Nephron (organoid): ENCODE results near the gene EEF1AKMT4.

Source experiments
- H3K27ac Mint-ChIP-seq, 3 experiments: 2 replicates each; pipeline ENCODE4 v1.8.0; 2020; ENCODE audit warnings: mixed read lengths in 3 of 3, mild to moderate bottlenecking in 2 of 3, moderate library complexity in 1 of 3
- H3K27me3 Mint-ChIP-seq: 2 replicates; pipeline ENCODE4 v1.8.0; 2021; ENCODE audit warnings: low read depth, mild to moderate bottlenecking, moderate library complexity, mixed read lengths
- H3K36me3 Mint-ChIP-seq: 2 replicates; pipeline ENCODE4 v1.8.0; 2020; ENCODE audit warnings: low read depth, mixed read lengths
- H3K4me1 Mint-ChIP-seq: 2 replicates; pipeline ENCODE4 v1.8.0; 2020; ENCODE audit warnings: mixed read lengths
- H3K4me3 Mint-ChIP-seq, 3 experiments: 2 replicates each; pipeline ENCODE4 v1.8.0; 2020; ENCODE audit warnings: mild to moderate bottlenecking in 3 of 3, mixed read lengths in 3 of 3, moderate library complexity in 2 of 3
- H3K9me3 Mint-ChIP-seq: 2 replicates; pipeline ENCODE4 v1.8.0; 2020; ENCODE audit warnings: mixed read lengths
- TF ChIP-seq, protein P1 (sequence below), 3 experiments: fragments of 200-600 bp; sonication (generic); IDR thresholded peaks; one replicate each; pipeline ENCODE4 v1.5.0; 2021; ENCODE audit warnings: antibody characterized with exemption in 3 of 3; ENCODE audit not compliant: unreplicated experiment in 3 of 3

The EEF1AKMT4 gene

DNA sequence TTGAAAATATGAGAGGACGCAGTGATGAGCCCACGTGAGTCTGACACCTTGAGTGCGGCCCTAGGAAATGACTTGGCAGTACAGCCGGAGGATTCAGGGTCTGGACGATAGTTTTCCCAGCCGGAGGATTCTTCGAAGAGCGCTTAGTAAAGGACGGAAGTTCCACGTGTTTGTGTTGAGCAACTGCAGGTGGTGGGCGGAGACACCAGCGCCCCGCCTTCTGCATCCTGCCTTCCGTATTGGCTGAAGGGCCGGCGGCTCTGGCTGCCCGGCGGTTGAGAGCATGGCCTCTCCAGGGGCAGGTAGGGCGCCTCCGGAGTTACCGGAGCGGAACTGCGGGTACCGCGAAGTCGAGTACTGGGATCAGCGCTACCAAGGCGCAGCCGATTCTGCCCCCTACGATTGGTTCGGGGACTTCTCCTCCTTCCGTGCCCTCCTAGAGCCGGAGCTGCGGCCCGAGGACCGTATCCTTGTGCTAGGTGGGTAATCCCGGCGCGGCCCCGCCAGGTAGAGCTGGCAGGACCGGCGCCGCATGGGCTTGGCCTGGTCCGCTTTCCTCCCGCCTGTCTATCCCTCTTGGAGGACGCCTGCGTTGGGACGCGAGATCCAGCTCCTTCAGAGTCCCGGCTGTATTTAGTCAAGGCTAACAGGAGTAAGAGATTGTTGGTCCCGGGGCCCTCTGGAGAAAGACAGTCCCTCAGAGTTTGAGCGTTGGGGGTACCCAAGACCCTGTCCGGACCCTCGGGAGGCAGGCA is at the start of gene EEF1AKMT4:
TSS of gene EEF1AKMT4 (plus strand) at position 261 of the 755 bp plus-strand sequence. CDS start at position 284, 23 bp downstream.
- TF ChIP-seq, protein P1, sequence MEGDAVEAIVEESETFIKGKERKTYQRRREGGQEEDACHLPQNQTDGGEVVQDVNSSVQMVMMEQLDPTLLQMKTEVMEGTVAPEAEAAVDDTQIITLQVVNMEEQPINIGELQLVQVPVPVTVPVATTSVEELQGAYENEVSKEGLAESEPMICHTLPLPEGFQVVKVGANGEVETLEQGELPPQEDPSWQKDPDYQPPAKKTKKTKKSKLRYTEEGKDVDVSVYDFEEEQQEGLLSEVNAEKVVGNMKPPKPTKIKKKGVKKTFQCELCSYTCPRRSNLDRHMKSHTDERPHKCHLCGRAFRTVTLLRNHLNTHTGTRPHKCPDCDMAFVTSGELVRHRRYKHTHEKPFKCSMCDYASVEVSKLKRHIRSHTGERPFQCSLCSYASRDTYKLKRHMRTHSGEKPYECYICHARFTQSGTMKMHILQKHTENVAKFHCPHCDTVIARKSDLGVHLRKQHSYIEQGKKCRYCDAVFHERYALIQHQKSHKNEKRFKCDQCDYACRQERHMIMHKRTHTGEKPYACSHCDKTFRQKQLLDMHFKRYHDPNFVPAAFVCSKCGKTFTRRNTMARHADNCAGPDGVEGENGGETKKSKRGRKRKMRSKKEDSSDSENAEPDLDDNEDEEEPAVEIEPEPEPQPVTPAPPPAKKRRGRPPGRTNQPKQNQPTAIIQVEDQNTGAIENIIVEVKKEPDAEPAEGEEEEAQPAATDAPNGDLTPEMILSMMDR (IDR thresholded peaks at IDR 0.05; ENCODE audit: unreplicated experiment in 3 of 3): peak in 2 of 3 experiments; percentile 47
- Mint-ChIP-seq H3K36me3 (peaks cover 7% of the 10 kb centered on the region), H3K27me3 (no peaks in the 10 kb centered on the region), H3K4me3 (peak within 1 kb of the TSS; percentile 93 to 98 (median 97)), H3K9me3 (no peaks in the 10 kb centered on the region), H3K27ac (peak within 1 kb of the TSS; percentile 89 to 95 (median 94)), H3K4me1 (peaks cover 6% of the 10 kb centered on the region)

DNA sequence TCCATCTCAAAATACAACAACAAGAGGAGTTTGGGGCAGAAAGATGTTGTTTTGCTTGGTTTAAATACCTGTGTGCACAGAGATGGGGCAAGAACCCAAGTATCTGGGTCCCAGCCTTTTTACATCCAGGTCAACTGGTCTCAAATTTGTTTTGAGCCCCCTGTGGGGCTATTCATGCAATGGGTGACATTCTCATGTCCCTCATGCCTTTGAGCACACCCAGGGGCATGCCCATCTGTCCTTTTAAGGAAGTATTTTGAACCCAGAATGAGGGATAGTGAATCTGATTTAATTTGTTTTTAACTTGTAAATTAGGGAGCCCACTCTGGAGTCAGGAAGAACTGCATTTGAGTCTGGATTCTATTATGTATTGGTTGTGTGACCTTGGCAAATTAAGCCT is 48.6 kb upstream of the EEF1AKMT4 start:
- no peaks in the 10 kb centered on the region for H3K9me3 Mint-ChIP-seq
- TF ChIP-seq, protein P1 (IDR thresholded peaks at IDR 0.05; ENCODE audit: unreplicated experiment in 3 of 3): no peak
- no peak overlapping the region for H3K27ac Mint-ChIP-seq
- no peak overlapping the region for H3K4me3 Mint-ChIP-seq
- no peaks in the 10 kb centered on the region for H3K4me1 Mint-ChIP-seq
- peaks cover 5% of the 10 kb centered on the region for H3K27me3 Mint-ChIP-seq
- peaks cover 3% of the 10 kb centered on the region for H3K36me3 Mint-ChIP-seq

DNA sequence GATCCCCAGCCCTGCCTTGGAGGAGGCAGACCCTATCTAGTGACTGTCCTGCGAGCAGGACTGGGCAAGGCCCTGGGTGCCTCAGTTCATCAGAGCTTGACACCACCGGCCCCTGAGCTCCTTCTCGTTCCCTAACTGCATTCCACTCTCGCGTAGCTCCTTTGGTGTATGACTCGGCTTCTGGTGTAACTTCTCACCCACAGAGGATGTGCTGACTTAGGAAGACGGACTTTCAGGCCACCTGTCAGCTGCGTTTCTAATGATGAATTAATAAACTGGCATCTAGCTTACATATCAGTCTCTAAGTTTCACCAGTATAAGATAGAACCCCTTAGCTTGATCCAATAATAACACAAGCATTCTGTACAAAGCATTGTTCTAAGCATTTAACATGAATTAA is 45.9 kb upstream of the EEF1AKMT4 start:
- Mint-ChIP-seq H3K4me1 (no peaks in the 10 kb centered on the region), H3K27me3 (peaks cover 22% of the 10 kb centered on the region), H3K4me3 (no peak overlapping the region)

DNA sequence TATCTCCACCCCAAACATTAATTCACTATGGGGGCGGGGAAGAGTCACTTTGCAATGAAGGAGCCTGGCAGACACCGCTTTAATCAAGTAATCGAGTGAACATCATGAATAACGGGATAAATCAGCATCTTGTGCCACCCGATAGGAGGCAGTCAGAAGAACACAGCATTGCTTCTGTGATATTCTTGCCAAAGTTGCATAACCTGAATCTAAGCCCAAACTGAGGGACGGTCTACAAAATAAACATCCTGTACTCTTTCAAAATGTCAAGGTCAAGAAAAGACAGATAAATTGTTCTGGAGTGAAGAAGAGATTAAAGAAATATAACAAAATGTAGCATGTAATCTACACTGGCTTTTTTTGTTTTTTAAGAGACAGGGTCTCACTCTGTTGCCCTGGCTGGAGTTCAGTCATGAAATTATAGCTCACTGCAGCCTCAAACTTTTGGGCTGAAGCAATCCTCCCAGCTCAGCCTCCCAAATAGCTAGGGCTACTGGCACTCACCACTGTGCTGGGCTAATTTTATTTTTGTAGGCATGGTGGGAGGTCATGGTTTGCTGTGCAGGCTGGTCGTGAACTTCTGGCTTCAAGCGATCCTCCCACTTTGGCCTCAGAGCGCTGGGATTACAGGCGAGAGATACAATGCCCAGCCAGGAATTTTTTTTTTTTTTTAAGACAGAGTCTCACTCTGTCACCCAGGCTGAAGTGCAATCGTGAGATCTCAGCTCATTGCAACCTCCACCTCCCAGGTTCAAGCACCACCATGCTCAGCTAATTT is 40.1 kb upstream of the EEF1AKMT4 start:
- no peaks in the 10 kb centered on the region for H3K4me1 Mint-ChIP-seq
- no peak overlapping the region for H3K4me3 Mint-ChIP-seq
- peaks cover 35% of the 10 kb centered on the region for H3K27me3 Mint-ChIP-seq
- H3K9me3 Mint-ChIP-seq: no peaks in the 10 kb centered on the region
- no peak overlapping the region for H3K27ac Mint-ChIP-seq
- H3K36me3 Mint-ChIP-seq: no peaks in the 10 kb centered on the region
- TF ChIP-seq, protein P1 (IDR thresholded peaks at IDR 0.05; ENCODE audit: unreplicated experiment in 3 of 3): no peak

More for the DNA sequence above, 45.9 kb upstream of the EEF1AKMT4 start:
- no peak overlapping the region for H3K27ac Mint-ChIP-seq
- TF ChIP-seq, protein P1 (IDR thresholded peaks at IDR 0.05; ENCODE audit: unreplicated experiment in 3 of 3): no peak
- no peaks in the 10 kb centered on the region for H3K9me3 Mint-ChIP-seq
- H3K36me3 Mint-ChIP-seq: no peaks in the 10 kb centered on the region

DNA sequence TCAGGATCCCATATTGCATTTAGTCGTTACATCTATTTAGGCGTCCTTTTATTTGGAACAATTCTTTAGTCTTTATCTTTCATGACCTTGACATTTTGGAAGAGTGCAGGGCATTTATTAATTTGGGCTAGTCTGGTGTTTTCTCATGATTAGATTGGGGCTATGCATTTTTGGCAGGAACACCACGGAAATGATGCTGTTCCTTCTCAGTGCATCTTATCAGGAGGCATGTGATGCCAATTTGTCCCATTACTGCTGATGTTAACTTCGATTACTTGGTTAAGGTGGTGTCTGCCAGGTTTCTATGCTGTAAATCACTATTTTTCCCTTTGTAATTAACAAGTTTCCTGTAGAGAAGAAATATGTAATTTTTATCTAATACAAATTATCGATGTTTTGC is 38.2 kb upstream of the EEF1AKMT4 start:
- H3K36me3 Mint-ChIP-seq: no peaks in the 10 kb centered on the region
- H3K9me3 Mint-ChIP-seq: no peaks in the 10 kb centered on the region
- no peak overlapping the region for H3K4me3 Mint-ChIP-seq
- TF ChIP-seq, protein P1 (IDR thresholded peaks at IDR 0.05; ENCODE audit: unreplicated experiment in 3 of 3): no peak
- H3K4me1 Mint-ChIP-seq: no peaks in the 10 kb centered on the region
- H3K27me3 Mint-ChIP-seq: peaks cover 27% of the 10 kb centered on the region
- H3K27ac Mint-ChIP-seq: no peak overlapping the region
